HepG2 (cell line): ENCODE results near the gene UPK1A. TPM values are rescaled to one million over a fixed set of nuclear protein-coding genes. Genes with fewer than 3 reads are reported as not detected.

Experiments
- ATAC-seq: fragments of 200-7000 bp; cut with Tn5 transposase; 3 replicates; pipeline ENCODE4 v1.9.1; 2020; ENCODE audit warnings: mild to moderate bottlenecking, moderate library complexity
- BruUV-seq: library from RNA; stranded (reverse); fragments of 400-500 nt; replicated peaks from 2 replicates; lab custom pipeline; 2021; lab: Mats Ljungman, UMichigan
- CTCF ChIA-PET: fragments of 300-600 bp; formaldehyde crosslinking; extraction: SDS; loops from one replicate; lab custom pipeline; 2021; ENCODE audit warnings: low total read pairs, inconsistent platforms, low intra/inter-chr PET ratio; lab: Yijun Ruan, JAX
- POLR2A ChIA-PET: fragments of 350-600 bp; sonication (Branson Sonifier 250); formaldehyde crosslinking; loops from one replicate; lab custom pipeline; 2020; ENCODE audit warnings: antibody characterized with exemption, inconsistent platforms; lab: Yijun Ruan, JAX
- DNase-seq: peaks from one replicate; pipeline ENCODE4 v3.0.0-alpha.2; 2015; ENCODE audit warnings: low spot score
- FAIRE-seq: peaks from 3 replicates; lab custom pipeline; 2011; peaks lifted over from hg19 to GRCh38; lab: Jason Lieb, UNC
- H2AFZ ChIP-seq: one replicate; pipeline ENCODE4 v1.6.1; 2011; ENCODE audit warnings: low read length, inconsistent platforms
- H3K27ac ChIP-seq: fragments of 300-600 bp; 3 replicates; pipeline ENCODE4 v1.8.0; 2011; ENCODE audit warnings: mixed run types, mild to moderate bottlenecking, mixed read lengths, low read length, inconsistent platforms; ENCODE audit not compliant: insufficient read depth; ENCODE audit errors: extremely low read length
- H3K27me3 ChIP-seq, 2 experiments: fragments of 200-600 bp in 1 of 2; 2 replicates in 1 of 2; 3 replicates in 1 of 2; pipeline versions ENCODE4 v1.6.0 to v1.8.0; 2011; ENCODE audit warnings: low read length in 2 of 2, mild to moderate bottlenecking in 2 of 2, moderate library complexity in 2 of 2, inconsistent platforms in 1 of 2; ENCODE audit not compliant: insufficient read depth in 2 of 2, control insufficient read depth in 1 of 2
- H3K36me3 ChIP-seq, 2 experiments: fragments of 200-600 bp in 1 of 2; replicated peaks in 1 of 2; 2 replicates in 1 of 2; 3 replicates in 1 of 2; pipeline versions ENCODE4 v1.5.1 to v1.8.0; 2011; ENCODE audit warnings: low read length in 2 of 2, inconsistent platforms in 1 of 2; ENCODE audit not compliant: insufficient read depth in 2 of 2, control insufficient read depth in 1 of 2
- H3K4me1 ChIP-seq: 2 replicates; pipeline ENCODE4 v1.5.1; 2012; ENCODE audit warnings: low read length, inconsistent platforms; ENCODE audit not compliant: insufficient read depth
- H3K4me2 ChIP-seq: 2 replicates; pipeline ENCODE4 v1.6.0; 2011; ENCODE audit warnings: low read depth, low read length, inconsistent platforms
- H3K4me3 ChIP-seq, 3 experiments: fragments of 200-600 bp in 1 of 3; sonication (generic), shearing (Covaris generic) in 1 of 3; replicated peaks in 1 of 3; 2 replicates each; pipeline ENCODE4 v1.5.1; 2011 to 2016; ENCODE audit warnings: low read length in 3 of 3, inconsistent platforms in 2 of 3, low read depth in 2 of 3, mild to moderate bottlenecking in 2 of 3, control low read depth in 1 of 3, mixed read lengths in 1 of 3; ENCODE audit not compliant: insufficient read depth in 1 of 3
- H3K79me2 ChIP-seq: one replicate; pipeline ENCODE4 v1.6.1; 2011; ENCODE audit warnings: low read length, inconsistent platforms; ENCODE audit not compliant: insufficient read depth
- H3K9ac ChIP-seq: 2 replicates; pipeline ENCODE4 v1.6.0; 2011; ENCODE audit warnings: mild to moderate bottlenecking, low read depth, low read length, inconsistent platforms; ENCODE audit not compliant: insufficient read depth
- H3K9me3 ChIP-seq: 2 replicates; pipeline ENCODE4 v1.5.1; 2012; ENCODE audit warnings: mild to moderate bottlenecking, low read length
- H4K20me1 ChIP-seq: 2 replicates; pipeline ENCODE4 v1.6.0; 2011; ENCODE audit warnings: inconsistent platforms, mild to moderate bottlenecking, low read length, moderate library complexity; ENCODE audit not compliant: insufficient read depth
- AGO2 ChIP-seq: fragments of 200-400 bp; formaldehyde crosslinking; optimal IDR thresholded peaks from 2 replicates; pipeline ENCODE3; 2017; ENCODE audit warnings: mild to moderate bottlenecking, low read depth, low read length, moderate library complexity
- HNRNPUL1 ChIP-seq: fragments of 200-400 bp; formaldehyde crosslinking; IDR thresholded peaks from 2 replicates; pipeline ENCODE4 v1.6.1; 2017; ENCODE audit warnings: low read depth, mild to moderate bottlenecking, low read length, moderate library complexity
- MED13 ChIP-seq: sonication (generic); formaldehyde crosslinking; IDR thresholded peaks from 2 replicates; pipeline ENCODE4 v1.5.0; 2020; ENCODE audit warnings: missing genetic modification reagents
- MIXL1 ChIP-seq: IDR thresholded peaks from 2 replicates; pipeline ENCODE4 v1.6.1; 2016
- NCOA1 ChIP-seq: sonication (generic); formaldehyde crosslinking; IDR thresholded peaks from 2 replicates; pipeline ENCODE4 v1.9.0; 2021; ENCODE audit warnings: missing genetic modification reagents
- PHB2 ChIP-seq: fragments of 450-650 bp; IDR thresholded peaks from 2 replicates; pipeline ENCODE4 v1.6.1; 2018; ENCODE audit not compliant: partially characterized antibody
- RBFOX2 ChIP-seq: fragments of 200-400 bp; formaldehyde crosslinking; IDR thresholded peaks from 2 replicates; pipeline ENCODE4 v1.6.1; 2017; ENCODE audit warnings: low read depth, mild to moderate bottlenecking, low read length
- ZFX ChIP-seq: sonication (generic); formaldehyde crosslinking; IDR thresholded peaks from 2 replicates; pipeline ENCODE4 v1.4.0; 2020; ENCODE audit warnings: mild to moderate bottlenecking, low read depth, missing genetic modification reagents, moderate library complexity
- ZMYM3 ChIP-seq: sonication (generic); formaldehyde crosslinking; IDR thresholded peaks from 2 replicates; pipeline ENCODE4 v1.5.1; 2020; ENCODE audit warnings: mild to moderate bottlenecking, missing genetic modification reagents
- ZNF251 ChIP-seq: sonication (generic); formaldehyde crosslinking; IDR thresholded peaks from 2 replicates; pipeline ENCODE4 v1.9.0; 2021; ENCODE audit warnings: mild to moderate bottlenecking, missing genetic modification reagents
- ZNF296 ChIP-seq: sonication (generic); formaldehyde crosslinking; conservative IDR thresholded peaks from 2 replicates; pipeline ENCODE4 v1.5.0; 2020; ENCODE audit warnings: mild to moderate bottlenecking, missing genetic modification reagents
- ZNF33B ChIP-seq: sonication (generic); formaldehyde crosslinking; IDR thresholded peaks from 2 replicates; pipeline ENCODE4 v1.5.1; 2020; ENCODE audit warnings: mild to moderate bottlenecking, missing genetic modification reagents
- ZSCAN30 ChIP-seq: sonication (generic); formaldehyde crosslinking; IDR thresholded peaks from 2 replicates; pipeline ENCODE4 v1.5.0; 2020; ENCODE audit warnings: mild to moderate bottlenecking, missing genetic modification reagents
- WGBS: methylation state at CpG from one replicate; pipeline ENCODE4 v1.1.6; 2017; ENCODE audit warnings: low lambda C conversion rate; 5-methylcytosine and 5-hydroxymethylcytosine counted together
- in situ Hi-C: cut with HindIII; loops from 2 replicates; pipeline ENCODE4 v1.10.0; 2017; ENCODE audit warnings: low pct_unique_long_range_greater_than_20kb; ENCODE audit not compliant: extremely low pct_ligation_motif_present
- intact Hi-C: fragments of 100-400 bp; cut with micrococcal nuclease; formaldehyde crosslinking; loops from one replicate; pipeline ENCODE4 v1.10.0; 2022; ENCODE audit not compliant: unreplicated experiment
- polyA plus RNA-seq, 8 experiments: library from polyadenylated mRNA; depleted of rRNA in 3 of 8; stranded (reverse) in 7 of 8; unstranded in 1 of 8; fragments of >200 nt; fragmentation: Illumina TruSeq in 4 of 8; extraction: Trizol in 4 of 8; gene quantifications; 2 replicates each; pipeline versions ENCODE4 v1.2.1 to v1.2.3, GENCODE V29; 2011 to 2016; ENCODE audit warnings: low read depth in 4 of 8, missing spikeins in 1 of 8, mixed read lengths in 1 of 8; ENCODE audit not compliant: insufficient read depth in 1 of 8
- total RNA-seq, 5 experiments: library from RNA; depleted of rRNA; stranded (reverse); fragments of >200 nt; fragmentation: Illumina TruSeq; extraction: Trizol; gene quantifications; 2 replicates each; pipeline ENCODE4 v1.2.3, GENCODE V29; 2016; ENCODE audit warnings: low read depth in 1 of 5

The UPK1A gene
- total and polyA plus RNA-seq, 2 of the 13 experiments (the other 11 are each of a cell fraction or from before 2014, with no cell fraction given): 2.9 TPM; not detected in 1

GRCh38 chr19:35725216-35725861 lies 59.0 kb downstream of the UPK1A start:
- Histone ChIP-seq H3K36me3 (peaks cover 66 to 90% of the 10 kb centered on the region in 2 experiments), H4K20me1 (no peaks in the 10 kb centered on the region), H3K9ac (no peak overlapping the region), H3K4me1 (peaks cover under 1% of the 10 kb centered on the region; the same call in 1 of the 2 replicates), H3K27me3 (no peaks in the 10 kb centered on the region), H3K9me3 (no peaks in the 10 kb centered on the region), H2AFZ (no peak overlapping the region), H3K4me3 (no peak overlapping the region), H3K79me2 (no peaks in the 10 kb centered on the region), H3K4me2 (no peak overlapping the region), H3K27ac (no peak overlapping the region)
- ChIA-PET POLR2A (interaction anchor here (1.6 to 1.7 kb wide), 2 partner anchors 15 kb away, joined by 5 to 8 read pairs; no protein-coding TSS in a partner anchor), CTCF (no interaction called here)
- intact Hi-C loops: no loop called here
- 97% methylated on average over 11 of the region's 23 CpGs for WGBS
- TF ChIP-seq ZNF296 (CRISPR knock-in tag) (no peak), ZSCAN30 (CRISPR knock-in tag) (no peak), ZNF251 (CRISPR knock-in tag) (no peak), AGO2 (peak; percentile 43), RBFOX2 (peak; percentile 49; the same call in 1 of the 2 replicates), HNRNPUL1 (no peak), MED13 (no peak), PHB2 (no peak), ZMYM3 (CRISPR knock-in tag) (no peak), ZFX (CRISPR knock-in tag) (no peak), NCOA1 (CRISPR knock-in tag) (no peak), ZNF33B (CRISPR knock-in tag) (no peak), MIXL1 (CRISPR knock-in tag) (no peak)
- in situ Hi-C loops: no loop called here
- DNase-seq (no peak), FAIRE-seq (no peak), ATAC-seq (no peak)
- no TSS peak for BruUV-seq
